Nasal cavity respiratory epithelium epithelial cell of viscerocranial mucosa (primary cell): ENCODE results near the gene METAP2. TPM values are rescaled to one million over a fixed set of nuclear protein-coding genes. Genes with fewer than 3 reads are reported as not detected.

ENCODE experiments used
- total RNA-seq: library from RNA; depleted of rRNA; stranded (reverse); fragments of >200 nt; gene quantifications from 2 replicates; pipeline ENCODE4 v1.2.3, GENCODE V29; 2014

The METAP2 gene
- total RNA-seq, result 41.4 and 63.1 TPM in 2 replicates

DNA sequence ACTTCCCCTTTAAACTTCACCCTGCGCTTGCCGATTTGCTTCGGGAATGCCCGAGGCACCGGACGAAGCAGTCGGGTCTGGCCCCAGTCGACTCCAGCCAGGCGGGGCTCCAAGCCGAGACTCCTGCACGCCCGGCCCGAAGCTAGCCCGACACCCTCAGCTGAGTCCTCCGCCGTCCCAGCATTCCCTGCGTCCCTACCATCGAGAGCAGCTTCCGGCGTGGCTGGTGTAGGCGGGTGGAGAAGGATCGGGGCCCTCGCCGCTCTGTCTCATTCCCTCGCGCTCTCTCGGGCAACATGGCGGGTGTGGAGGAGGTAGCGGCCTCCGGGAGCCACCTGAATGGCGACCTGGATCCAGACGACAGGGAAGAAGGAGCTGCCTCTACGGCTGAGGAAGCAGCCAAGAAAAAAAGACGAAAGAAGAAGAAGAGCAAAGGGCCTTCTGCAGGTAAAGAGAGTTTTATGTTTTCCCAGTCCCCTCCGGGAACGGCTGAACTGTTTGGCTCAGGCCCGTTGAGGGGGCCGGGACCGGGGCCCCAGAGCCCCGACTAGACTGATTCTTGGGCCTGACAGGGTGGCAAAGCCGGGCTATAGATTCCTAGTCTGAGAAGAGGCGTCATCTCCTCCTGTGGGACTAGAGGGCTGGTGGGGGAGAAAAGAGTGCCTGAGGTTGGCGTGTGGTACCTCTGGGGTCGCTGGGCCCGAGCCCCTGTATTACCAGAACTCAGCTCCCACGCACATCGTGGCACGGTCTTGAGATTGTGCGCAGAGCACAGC lies at the start of gene METAP2:
METAP2 (plus strand) TSS at position 269 of the 776 bp plus-strand sequence; CDS start at position 297, 28 bp downstream.

DNA sequence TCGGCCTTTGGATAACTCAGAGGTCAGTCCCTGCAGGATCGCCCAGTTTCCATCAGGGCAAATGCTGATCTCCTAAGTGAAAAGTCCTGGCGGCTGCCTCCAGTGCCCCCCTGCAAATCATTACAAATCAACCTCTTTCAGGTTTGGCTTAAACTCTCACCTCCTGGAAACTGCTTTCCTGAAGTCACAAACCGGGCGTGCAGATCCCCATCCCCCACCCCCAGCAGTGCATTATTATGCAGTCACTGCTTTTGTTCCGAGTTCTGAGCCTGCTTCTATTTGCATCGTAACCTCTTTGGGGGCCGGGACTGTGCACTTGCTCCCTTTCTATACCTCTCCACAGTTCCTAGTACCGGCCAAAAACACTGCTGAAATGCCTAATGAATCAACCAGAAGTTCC lies 77.4 kb downstream of the METAP2 start, which contains the start of gene USP44:
USP44 (minus strand) TSS at position 172 of the 400 bp plus-strand sequence. CDS start 17,220 bp downstream, outside the sequence.

Other genes with a start within 250 kb of the METAP2 start
- 0.21 and 0.34 TPM in 2 replicates for gene USP44, start 77.3 kb downstream of the METAP2 start, total RNA-seq